ENCODE measurements around the gene RABGGTA.

GRCh38 chr14:24310265-24310645, 38.9 kb upstream of the RABGGTA start:
- no peak for TF ChIP-seq POLR2A (IDR thresholded peaks at IDR 0.05; ENCODE audit: low read length)
- TF ChIP-seq CTCF (IDR thresholded peaks at IDR 0.05) = no peak
